Stimulated activated CD8-positive, alpha-beta memory T cell treated with anti-CD3 and anti-CD28 coated beads, Interleukin-15, amount 100 ng/mL, for 1 hour (primary cell): ENCODE data around the gene SIK3.

ENCODE experiments used
- DNase-seq: peaks from one replicate; pipeline ENCODE4 v3.0.0-alpha.2; 2020; ENCODE audit warnings: low read depth

SIK3 gene

GRCh38 chr11:117110294-117110950 is 12.2 kb upstream of the SIK3 start:
- no peak for DNase-seq

DNA sequence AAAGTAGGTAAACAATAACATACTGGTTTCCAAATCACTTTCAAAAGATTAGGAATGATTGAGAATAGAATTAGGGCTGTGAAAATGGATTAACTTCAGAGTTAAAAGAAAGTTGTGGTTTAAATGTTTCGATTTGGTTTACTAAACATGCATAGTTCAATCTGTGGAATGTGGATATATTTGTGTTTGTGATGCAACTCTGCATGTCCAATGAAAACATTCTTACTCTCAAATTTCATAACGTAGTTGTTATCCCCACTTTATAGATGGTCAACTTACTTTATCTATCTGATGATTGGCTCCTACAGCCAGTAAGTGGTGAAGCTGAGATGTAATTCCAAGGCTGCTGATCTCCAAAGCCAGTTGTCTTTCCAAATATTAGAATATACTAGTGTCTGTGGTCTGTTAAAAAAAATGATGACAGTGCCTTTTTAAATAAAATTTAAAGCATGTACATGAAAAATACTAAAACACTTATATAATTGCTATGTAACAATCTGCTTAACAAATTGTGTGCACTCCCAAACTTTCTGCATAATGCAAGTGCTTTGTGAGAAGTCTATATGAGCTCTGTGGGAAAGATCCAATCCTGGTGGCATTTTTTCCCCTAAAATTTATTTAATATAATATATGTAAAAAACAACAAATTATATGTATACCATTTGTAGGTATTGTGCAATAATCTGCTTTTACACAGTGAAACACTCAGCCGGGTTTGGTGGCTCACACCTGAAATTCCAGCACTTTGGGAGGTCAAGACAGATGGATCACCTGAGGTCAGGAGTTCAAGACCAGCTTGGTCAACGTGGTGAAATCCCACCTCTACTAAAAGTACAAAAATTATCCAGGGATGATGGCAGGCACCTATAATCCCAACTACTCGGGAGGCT is 9.7 kb upstream of the SIK3 start:
- no peak for DNase-seq

GRCh38 chr11:117100556-117100955 is 2.3 kb upstream of the SIK3 start:
- no peak for DNase-seq

DNA sequence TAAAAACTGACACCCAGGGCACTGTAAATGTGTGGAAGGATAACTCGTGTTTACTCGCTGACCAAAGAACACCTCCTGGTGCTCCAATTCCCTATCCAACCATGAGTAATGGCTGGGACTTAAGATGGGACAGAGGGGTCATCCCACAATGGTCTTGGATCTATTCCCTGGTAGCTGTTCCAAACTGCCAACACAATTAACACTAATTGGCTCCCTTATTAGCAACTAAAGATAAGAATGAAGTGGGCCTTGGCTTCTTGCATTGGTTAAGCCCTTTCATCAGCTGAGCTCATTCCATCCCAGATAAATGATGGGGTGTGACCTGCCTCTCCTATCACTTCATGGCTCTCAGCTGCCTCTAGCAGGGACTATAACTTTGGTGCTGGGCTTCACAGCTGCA is 1.5 kb upstream of the SIK3 start:
- no peak for DNase-seq

DNA sequence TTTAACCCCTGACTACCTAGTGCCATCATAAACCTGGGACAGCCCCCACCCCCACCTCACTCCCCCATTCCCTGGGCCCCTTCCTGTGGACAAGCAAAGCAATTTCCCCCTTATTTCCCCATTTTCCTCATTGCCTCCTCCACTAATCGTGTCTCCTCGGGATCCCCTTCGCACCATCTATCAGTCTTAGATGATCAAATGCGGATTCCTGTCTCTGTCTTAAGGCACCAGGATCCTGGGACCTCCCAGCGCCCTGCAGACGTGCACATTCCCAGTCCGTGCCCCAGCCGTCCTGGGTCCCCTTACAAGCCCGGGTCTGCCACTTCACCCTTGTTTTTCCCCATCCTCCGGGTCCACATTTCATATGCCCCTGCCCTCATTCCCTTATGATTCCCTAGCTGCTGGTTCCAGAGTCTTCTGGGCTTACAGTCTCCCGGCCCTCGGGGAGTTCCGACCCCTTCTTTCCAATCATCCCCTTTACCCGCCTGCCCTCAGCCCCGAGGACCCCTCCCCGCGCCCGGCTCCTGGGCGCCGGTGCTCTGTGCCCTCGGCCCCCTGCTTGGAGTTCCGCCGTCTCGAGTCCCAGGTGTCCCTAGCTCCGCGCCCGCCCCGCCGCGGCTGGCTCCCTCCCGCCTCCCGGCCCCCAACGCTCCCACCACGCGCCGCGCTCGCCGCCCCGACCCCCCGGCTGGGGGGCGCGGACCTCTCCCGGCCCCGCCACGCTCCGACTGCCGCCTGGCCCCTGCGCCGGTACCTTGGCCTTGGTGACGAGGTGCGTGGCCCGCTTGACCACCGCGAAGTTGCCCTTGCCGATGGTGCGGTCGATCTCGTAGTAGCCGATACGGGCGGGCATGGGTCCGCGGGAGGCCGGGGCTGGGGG is 599 bp downstream of the SIK3 start:
- no peak for DNase-seq

GRCh38 chr11:117097014-117097388 is 1.2 kb downstream of the SIK3 start:
- DNase-seq: no peak

GRCh38 chr11:117096201-117096991 is 1.8 kb downstream of the SIK3 start:
- no peak for DNase-seq

DNA sequence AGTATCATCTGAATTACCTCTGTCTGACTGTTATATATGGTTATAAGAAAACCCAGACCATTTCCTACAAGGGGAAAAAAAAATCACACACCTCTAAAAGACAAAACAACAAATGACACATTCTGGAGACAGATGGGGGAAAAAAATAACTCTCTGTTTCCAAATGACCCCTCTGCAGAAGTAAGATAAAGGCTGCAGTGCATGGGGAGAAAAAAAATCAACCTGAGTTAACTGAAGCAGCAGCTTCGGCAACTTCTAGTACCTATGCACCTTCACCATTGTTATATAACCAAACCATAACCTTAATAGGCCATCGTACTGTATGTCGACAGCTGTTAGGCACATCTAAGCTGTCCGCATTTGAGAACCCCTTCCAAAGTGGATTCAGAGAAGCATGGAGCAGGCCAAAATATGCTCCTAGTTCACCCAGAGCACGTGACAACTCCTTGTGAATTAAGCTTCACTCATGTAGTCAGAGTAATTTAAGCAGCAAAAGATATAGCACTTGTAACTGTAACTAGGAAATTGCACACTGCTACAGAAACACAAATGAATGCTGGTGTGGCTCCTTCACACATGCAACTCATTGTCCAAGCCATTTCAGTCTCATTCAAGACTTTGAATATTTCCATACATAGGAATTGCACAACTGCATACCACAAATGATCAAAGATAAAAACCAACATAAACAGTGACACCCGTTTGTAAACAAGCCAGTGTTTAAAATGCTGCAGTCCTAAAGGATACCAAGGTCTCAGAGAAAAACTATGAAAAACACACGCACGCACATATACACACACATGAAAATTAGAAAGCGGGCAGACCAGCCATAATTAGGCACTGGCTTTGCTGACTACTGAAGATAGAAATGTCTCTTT is 2.7 kb downstream of the SIK3 start:
- no peak for DNase-seq

DNA sequence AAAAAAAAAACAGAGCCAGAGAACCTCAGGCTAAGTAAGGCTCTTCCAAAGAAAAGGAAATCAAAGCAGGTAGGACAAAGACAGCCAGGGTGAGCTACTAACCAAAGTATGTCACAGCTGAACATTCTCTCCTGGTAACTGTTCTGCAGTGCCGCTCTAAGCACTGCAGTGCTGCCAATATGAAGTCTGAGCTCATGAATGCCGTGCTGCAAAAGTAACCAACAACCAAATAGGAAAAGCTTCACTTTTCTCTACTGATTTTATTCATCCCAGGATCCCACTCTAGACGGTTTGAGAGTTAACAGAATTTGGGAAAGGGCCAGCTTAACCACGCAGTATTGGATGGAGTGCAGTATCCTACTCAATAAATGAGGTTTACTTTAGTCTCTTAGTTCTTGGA is 3.5 kb downstream of the SIK3 start:
- no peak for DNase-seq

DNA sequence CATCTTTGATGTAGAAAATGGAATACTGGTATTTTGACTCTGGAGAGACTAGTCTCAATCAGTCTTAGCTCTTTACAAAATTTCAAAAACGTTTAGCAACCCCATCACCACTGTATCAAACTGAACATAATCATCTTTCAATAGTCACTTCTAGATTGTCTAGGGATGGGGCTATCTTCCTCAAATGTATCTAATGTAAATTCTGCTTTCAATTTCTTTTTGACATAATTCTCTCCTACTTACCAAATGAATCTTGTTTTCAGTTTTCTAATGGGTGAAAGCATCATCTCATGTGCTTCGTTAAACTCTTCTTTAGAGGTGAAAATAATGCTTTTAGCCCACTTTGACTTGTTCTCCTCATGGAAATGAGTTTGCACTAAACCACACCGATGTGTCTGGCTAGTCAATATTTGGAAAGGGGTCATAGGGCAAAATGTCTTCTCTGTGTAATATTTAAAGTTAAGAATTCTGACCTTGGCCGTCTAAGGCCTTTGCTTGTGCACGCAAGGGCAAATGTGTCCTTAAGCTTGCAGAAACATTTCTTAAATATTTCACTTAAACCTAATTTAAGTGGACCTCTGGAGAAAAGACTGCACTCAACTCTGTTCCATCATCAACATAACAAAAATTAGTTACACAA is 5.2 kb downstream of the SIK3 start:
- DNase-seq: no peak

DNA sequence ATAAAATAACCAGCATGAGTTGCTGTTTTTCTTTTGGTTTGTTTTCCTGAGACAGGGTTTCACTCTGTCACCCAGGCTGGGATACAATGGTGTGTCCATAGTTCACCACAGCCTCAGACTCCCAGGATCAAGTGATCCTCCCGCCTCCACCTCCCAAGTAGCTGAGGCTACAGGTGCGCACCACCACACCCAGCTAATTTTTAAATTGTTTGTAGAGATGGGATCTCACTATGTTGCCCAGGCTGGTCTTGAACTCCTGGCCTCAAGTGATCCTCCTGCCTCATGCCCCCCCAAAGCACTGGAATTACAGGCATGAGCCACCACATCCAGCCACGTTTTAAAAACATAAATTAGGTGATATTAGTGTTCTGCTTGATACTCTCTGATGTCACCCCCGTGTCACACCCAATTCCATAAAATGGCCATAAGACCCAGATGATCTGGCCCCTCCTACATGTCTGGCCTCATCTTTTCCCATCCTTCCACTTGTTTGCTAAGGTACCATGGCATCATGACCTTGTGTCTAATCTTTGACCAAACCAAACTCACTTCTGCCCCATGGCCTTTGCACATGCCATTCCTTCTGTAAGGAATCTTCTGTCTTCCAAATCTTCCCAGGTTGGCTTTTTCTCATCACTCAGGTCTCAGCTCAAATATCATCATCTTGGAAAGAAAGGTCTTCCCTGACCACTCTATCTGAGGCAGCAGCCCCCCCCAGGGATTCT is 6.3 kb downstream of the SIK3 start:
- DNase-seq: no peak

DNA sequence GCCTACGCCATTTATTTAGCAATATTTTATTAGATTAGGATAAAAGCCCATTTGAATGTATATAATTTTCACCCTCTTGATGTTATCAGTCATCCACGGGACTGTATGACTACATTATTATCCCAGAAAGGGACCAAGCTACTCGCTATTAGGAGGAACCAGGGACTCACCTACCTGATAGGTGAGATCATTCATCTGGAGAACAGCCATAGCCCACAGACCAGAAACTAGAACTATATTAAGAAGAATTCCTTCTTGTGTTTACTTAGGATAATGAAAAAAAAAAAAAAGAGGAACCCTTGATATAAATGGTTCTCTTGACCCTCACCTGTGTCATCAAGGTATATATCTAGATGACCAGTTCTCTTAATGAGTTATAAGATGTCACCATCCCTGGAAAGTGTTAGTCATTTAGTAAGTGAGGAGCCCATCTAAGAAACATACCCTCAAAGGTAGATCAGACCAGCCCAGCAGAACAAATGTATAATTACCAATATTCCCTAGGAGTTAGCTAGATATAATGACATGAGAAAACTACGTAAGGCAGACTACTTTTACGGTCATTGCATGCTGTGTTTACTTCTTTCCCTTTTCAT is 8.0 kb downstream of the SIK3 start:
- no peak for DNase-seq

DNA sequence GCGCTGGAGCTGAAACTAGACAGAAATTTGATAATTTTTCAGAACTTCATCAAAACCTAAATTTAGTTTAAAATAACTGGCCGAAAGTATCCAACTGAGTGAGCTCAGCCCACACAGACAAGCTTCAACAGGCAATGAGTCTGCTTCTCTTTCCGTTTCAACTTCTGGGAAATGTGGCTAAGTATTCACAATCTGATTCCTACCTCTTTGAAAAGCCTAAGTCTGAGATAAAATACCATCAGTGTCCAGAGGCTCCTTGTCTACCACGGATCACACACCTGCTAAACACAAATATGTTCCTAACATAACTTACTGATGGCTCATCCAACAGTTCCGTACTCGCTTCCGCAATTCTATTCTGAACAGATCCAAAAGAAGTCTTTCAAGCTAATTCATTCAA is 8.5 kb downstream of the SIK3 start:
- no peak for DNase-seq

- no peak for DNase-seq
Observed at GRCh38 chr11:117087446-117087845, 10.8 kb downstream of the SIK3 start.

DNA sequence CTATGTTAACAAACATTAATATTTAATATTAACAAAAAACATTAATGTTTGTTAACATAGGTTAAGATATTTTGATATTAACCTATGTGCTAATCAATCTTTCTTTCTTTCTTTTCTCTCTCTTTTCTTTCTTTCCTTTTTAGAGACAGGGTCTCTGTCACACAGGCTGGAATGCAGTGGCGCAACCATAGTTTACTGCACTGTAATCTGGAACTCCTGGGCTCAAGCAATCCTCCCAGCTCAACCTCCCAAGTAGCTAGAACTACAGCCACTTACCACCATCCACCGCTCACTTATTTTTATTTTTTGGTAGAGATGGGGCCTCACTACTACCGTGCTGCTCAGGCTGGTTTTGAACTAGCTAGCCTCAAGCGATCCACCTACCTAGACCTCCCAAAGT is 13.2 kb downstream of the SIK3 start:
- DNase-seq: no peak

DNA sequence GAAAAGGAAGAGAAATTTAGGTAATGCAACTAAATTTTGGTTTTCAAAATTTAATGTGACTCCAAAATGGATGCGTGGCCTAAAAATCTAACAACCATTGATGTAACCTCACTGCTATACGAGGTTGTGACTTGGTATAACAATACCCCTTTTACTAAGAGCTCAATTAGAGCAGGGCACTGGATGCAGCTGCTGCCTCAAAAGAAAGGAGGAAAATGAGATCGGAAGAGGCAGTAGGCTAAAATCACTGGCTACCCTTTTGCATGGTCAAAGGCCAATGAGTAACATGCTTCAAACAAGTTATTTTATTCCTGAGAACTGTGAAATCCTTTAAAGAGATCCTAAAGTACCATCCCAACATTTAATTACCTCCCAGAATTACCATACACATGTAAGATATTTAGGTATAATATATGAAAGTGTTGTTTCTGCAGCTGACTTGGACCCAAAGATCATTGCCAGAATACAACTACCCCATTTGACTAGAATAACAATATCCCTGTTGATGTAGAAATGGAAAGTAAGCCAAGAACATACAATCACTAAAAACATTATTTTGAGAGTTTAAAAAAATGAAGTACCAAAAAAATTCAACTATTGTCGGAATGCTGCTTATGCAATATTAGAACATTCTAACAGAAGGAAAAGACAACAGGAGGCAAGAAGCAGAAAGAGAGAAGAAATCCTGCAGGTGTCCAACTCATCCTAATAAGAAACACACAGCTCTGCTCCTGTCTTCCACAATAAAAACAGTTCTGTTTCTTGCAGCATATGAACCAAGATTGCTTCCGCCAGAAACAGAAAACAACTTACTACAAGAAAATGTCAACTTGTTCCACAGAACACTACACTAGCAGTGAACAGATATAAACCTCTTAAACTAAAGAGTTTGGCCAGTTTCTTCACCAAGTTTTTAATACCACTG is 15.0 kb downstream of the SIK3 start:
- DNase-seq: no peak

DNA sequence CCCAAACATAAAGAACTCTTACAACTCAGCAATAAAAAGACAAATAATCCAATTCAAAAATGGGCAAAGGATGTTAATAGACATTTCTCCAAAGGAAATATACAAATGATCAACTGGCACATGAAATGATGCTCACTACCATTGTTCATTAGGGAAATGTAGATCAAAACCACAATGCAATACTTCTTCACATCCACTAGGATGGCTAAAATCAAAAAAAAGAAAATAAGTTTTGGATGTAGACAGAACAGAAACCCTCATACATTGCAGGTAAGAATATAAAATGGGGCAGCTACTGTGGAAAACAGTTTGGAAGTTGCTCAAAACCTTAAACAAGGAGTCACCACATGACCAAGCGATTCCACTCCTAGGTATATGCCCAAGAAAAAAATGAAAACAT is 16.3 kb downstream of the SIK3 start:
- DNase-seq: no peak

- no peak for DNase-seq
Observed at GRCh38 chr11:117080370-117080769, 17.9 kb downstream of the SIK3 start.
